ENCODE results near the gene FLYWCH1.

The FLYWCH1 gene

GRCh38 chr16:2914233-2914632 is 2.5 kb downstream of the FLYWCH1 start:
- TF ChIP-seq CTCF (IDR thresholded peaks at IDR 0.05; ENCODE audit: low read depth, low read length, missing control alignments), result no peak
- in situ Hi-C loops (cut with HindIII; ENCODE audit: low sequenced_read_pairs), result loop anchor here (10.0 kb wide), 1 partner anchor 139 kb away; the partner anchor contains the start of gene ELOB
- no peak for DNase-seq (ENCODE audit: low read depth)
- no peak overlapping the region for H3K4me3 ChIP-seq (ENCODE audit: low read depth, low read length)

GRCh38 chr16:2915196-2915929 is 3.6 kb downstream of the FLYWCH1 start:
- no peak overlapping the region for H3K4me3 ChIP-seq (ENCODE audit: low read depth, low read length)
- no peak for TF ChIP-seq CTCF (IDR thresholded peaks at IDR 0.05; ENCODE audit: low read depth, low read length, missing control alignments)
- in situ Hi-C loops (cut with HindIII; ENCODE audit: low sequenced_read_pairs), result loop anchor here (10.0 kb wide), 1 partner anchor 141 kb away; the partner anchor contains the start of gene ELOB
- DNase-seq (ENCODE audit: low read depth), result no peak

- H3K4me3 ChIP-seq (ENCODE audit: low read depth, low read length), result no peak overlapping the region
Measured at GRCh38 chr16:2919511-2920255, 8.0 kb downstream of the FLYWCH1 start.

GRCh38 chr16:2923481-2923880 is 11.8 kb downstream of the FLYWCH1 start:
- no peak for DNase-seq (ENCODE audit: low read depth)
- in situ Hi-C loops (cut with HindIII; ENCODE audit: low sequenced_read_pairs), result no loop called here
- H3K4me3 ChIP-seq (ENCODE audit: low read depth, low read length), result no peak overlapping the region
- TF ChIP-seq CTCF (IDR thresholded peaks at IDR 0.05; ENCODE audit: low read depth, low read length, missing control alignments), result no peak

More at GRCh38 chr16:2919511-2920255, 8.0 kb downstream of the FLYWCH1 start:
- peak; percentile 65 for DNase-seq (ENCODE audit: low read depth)
- peak; percentile 82 for TF ChIP-seq CTCF (IDR thresholded peaks at IDR 0.05; ENCODE audit: low read depth, low read length, missing control alignments)
- in situ Hi-C loops (cut with HindIII; ENCODE audit: low sequenced_read_pairs), result loop anchor here (10.0 kb wide), 1 partner anchor 145 kb away; the partner anchor contains the start of gene ELOB

- no peak overlapping the region for H3K4me3 ChIP-seq (ENCODE audit: low read depth, low read length)
- no peak for TF ChIP-seq CTCF (IDR thresholded peaks at IDR 0.05; ENCODE audit: low read depth, low read length, missing control alignments)
- in situ Hi-C loops (cut with HindIII; ENCODE audit: low sequenced_read_pairs), result no loop called here
- DNase-seq (ENCODE audit: low read depth), result no peak
Measured at GRCh38 chr16:2924901-2925755, 13.4 kb downstream of the FLYWCH1 start.

Measured in astrocyte of the cerebellum (primary cell).